ENCODE measurements around the gene MRTFB. TPM values are rescaled to one million over a fixed set of nuclear protein-coding genes. Genes with fewer than 3 reads are reported as not detected.

Gene MRTFB
- total and polyA plus RNA-seq, 2 of the 13 experiments (the other 11 are each of a cell fraction or from before 2014, with no cell fraction given) = 11.4 to 14.0 TPM

DNA sequence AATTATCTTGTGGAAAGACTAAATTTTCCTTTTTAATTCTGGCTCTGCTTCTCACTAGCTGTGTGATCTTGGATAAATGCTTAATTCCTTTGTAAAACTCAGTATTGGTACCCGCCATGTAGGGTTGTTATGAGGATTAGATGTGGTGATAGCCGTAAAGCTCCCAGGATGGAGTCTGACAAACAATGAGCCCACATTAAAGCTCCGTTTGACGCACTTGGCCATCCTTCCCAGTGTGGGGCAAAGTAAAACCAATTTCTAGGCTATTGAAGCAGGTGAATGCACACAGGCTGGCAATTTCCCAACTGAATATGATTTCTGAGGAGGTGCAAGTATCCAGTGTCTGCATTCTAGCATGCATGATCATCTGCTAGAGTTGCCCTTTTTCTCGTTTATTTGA, 123.6 kb downstream of the MRTFB start (continued):
- TF ChIP-seq, protein P1, sequence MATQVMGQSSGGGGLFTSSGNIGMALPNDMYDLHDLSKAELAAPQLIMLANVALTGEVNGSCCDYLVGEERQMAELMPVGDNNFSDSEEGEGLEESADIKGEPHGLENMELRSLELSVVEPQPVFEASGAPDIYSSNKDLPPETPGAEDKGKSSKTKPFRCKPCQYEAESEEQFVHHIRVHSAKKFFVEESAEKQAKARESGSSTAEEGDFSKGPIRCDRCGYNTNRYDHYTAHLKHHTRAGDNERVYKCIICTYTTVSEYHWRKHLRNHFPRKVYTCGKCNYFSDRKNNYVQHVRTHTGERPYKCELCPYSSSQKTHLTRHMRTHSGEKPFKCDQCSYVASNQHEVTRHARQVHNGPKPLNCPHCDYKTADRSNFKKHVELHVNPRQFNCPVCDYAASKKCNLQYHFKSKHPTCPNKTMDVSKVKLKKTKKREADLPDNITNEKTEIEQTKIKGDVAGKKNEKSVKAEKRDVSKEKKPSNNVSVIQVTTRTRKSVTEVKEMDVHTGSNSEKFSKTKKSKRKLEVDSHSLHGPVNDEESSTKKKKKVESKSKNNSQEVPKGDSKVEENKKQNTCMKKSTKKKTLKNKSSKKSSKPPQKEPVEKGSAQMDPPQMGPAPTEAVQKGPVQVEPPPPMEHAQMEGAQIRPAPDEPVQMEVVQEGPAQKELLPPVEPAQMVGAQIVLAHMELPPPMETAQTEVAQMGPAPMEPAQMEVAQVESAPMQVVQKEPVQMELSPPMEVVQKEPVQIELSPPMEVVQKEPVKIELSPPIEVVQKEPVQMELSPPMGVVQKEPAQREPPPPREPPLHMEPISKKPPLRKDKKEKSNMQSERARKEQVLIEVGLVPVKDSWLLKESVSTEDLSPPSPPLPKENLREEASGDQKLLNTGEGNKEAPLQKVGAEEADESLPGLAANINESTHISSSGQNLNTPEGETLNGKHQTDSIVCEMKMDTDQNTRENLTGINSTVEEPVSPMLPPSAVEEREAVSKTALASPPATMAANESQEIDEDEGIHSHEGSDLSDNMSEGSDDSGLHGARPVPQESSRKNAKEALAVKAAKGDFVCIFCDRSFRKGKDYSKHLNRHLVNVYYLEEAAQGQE (IDR thresholded peaks at IDR 0.05; ENCODE audit: borderline replicate concordance in 1 of 2, low read depth in 1 of 2, low read length in 2 of 2) = no peak
- no peak for TF ChIP-seq FLYWCH1 (CRISPR knock-in tag; IDR thresholded peaks at IDR 0.05)
- TF ChIP-seq ZNF343 (CRISPR knock-in tag; IDR thresholded peaks at IDR 0.05) = no peak
- TF ChIP-seq, protein P2, sequence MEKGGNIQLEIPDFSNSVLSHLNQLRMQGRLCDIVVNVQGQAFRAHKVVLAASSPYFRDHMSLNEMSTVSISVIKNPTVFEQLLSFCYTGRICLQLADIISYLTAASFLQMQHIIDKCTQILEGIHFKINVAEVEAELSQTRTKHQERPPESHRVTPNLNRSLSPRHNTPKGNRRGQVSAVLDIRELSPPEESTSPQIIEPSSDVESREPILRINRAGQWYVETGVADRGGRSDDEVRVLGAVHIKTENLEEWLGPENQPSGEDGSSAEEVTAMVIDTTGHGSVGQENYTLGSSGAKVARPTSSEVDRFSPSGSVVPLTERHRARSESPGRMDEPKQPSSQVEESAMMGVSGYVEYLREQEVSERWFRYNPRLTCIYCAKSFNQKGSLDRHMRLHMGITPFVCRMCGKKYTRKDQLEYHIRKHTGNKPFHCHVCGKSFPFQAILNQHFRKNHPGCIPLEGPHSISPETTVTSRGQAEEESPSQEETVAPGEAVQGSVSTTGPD (CRISPR knock-in tag; IDR thresholded peaks at IDR 0.05) = no peak
- TF ChIP-seq HMG20B (CRISPR knock-in tag; conservative IDR thresholded peaks at IDR 0.05) = no peak
- TF ChIP-seq HIVEP1 (CRISPR knock-in tag; IDR thresholded peaks at IDR 0.05) = no peak
- TF ChIP-seq, protein P3, sequence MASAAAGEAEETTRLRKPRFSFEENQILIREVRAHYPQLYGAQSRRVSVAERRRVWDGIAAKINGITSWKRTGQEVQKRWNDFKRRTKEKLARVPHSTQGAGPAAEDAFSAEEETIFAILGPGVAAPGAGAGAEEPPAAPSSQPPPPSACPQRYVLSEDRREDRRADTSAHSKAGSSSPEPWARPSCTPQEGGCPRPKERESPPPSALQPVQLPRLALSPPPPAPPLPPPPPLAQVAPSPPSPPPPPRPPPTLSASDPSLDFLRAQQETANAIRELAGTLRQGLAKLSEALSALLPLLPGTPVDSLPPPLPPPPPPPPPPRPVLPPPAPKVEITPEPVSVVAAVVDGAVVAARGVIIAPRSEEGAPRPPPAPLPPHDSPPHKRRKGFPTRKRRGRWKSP (CRISPR knock-in tag; IDR thresholded peaks at IDR 0.05) = no peak
- TF ChIP-seq NR2C2 (CRISPR knock-in tag; IDR thresholded peaks at IDR 0.05; ENCODE audit: borderline replicate concordance) = no peak
- TF ChIP-seq ZNF780A (CRISPR knock-in tag; IDR thresholded peaks at IDR 0.05) = no peak
- no peak for TF ChIP-seq RFXAP (CRISPR knock-in tag; IDR thresholded peaks at IDR 0.05; ENCODE audit: borderline replicate concordance)
- no peak for TF ChIP-seq SRY (CRISPR knock-in tag; IDR thresholded peaks at IDR 0.05)
- TF ChIP-seq MAFG (CRISPR knock-in tag; IDR thresholded peaks at IDR 0.05) = no peak

Measured in HepG2 (cell line).